NCI-H2107 treated with DMSO at 0.1 percent for 48 hours (cell line): ENCODE results near the gene FRMPD2.
"Not testable (repeated sequence)": the region's sequence is repeated elsewhere in the genome, so short reads cannot be mapped to it uniquely, and the experiment has no call there.

Experiments used
- DNase-seq: peaks from one replicate; lab custom pipeline; 2025; ENCODE audit not compliant: unreplicated experiment; lab: John Stamatoyannopoulos, UW

Gene FRMPD2

DNA sequence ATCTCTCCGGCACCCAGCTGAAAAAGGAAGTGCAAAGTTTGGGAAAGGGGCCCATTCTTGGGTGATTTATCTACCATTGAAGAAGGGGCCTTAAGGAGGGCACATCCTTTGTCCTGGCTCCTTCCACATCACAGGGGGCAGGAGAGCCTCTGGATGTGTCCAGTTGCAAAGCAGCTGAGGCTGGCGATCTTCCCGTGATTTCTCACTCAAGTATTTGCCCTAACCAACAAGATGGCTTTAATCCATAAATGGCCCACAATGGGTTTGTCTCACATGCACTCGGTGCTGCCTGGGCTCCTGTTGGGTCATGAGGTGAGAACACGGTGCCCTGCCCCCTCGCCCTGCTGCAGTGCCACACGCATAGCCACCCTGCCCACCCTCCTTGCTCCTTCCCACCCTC lies 14.2 kb upstream of the FRMPD2 start:
- DNase-seq = no peak

DNA sequence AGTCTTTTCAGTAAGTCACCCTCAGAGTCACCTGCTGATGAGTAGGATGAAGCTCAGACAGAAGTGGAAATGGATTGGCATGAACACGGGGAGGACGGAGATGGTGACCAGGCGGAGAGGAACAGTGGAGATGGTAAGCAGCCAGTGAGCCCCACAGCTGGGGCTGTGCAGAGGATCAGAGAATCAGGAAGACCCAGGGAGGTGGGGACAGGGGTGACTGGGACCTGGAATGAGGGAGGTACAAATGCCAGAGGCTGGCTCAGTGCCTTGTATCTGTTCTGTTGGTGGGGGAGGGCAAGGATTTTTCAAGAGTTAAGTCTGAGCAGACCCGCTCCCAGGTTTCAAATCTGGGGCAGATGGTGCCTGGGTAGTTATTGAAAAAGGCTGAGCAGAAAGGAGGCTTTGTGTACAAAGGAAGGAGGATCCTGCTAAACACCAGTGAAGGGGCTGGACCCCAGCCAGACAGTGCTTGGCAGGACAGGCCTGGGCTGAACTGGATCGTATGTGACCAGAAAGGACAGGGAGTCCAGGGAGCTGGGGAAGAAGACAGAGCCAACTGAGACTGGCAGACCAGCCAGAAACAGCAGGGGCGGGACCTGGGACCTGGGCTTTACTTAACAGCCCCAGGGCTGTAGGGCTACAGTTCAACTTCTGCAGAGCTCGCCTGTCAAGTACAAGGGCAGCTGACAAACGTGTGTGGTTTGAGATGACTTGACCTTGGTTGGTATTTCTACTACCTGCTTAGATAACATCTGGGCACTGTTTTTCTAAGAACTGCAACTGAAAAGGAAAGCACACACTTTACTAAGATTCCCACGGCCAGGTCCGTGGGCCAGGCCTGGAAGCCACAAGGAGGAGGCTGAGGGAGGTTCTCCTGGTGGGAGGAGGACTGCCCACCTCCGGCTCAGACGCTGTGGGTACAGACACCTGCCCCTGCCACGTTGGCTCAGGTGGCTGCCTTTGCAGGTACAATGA lies 13.2 kb upstream of the FRMPD2 start:
- DNase-seq = no peak

DNA sequence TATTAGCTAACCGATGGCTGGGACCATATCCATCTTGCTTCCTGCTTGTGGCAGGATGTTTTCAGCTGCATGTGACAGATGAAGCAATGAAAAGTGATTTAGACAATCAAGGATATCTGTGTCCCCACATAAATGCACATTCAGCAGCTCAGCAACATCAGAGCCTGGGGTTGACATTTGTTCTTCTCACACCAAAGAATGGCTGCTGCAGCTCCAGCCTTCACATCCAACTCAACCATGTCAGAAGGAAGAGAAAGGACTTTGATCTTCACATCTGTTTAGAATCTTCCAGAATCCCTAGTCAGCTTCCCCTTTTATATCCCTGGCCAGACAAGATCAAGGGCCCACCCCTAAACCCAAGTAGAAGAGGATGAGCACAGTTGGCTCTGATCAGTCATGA lies 11.9 kb upstream of the FRMPD2 start:
- no peak for DNase-seq

DNA sequence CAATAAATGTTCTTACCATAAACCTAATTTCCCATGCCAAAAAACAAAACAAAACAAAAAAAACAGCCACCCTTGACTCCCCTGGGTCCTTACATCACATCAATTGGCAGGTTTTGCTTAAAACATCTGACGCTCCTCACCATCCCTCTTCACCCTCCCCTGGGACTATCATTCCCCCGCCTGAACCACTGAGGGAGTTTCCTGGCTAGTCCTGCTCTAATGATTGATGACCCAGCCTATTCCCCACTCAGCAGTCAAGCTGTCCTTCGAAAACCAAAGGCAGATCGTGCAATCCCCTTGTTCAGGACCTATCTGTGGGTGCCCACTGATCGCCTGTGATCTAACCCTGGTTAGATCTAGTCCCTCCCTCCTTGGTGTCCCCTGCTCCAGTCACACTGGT lies 11.2 kb upstream of the FRMPD2 start:
- DNase-seq = no peak

DNA sequence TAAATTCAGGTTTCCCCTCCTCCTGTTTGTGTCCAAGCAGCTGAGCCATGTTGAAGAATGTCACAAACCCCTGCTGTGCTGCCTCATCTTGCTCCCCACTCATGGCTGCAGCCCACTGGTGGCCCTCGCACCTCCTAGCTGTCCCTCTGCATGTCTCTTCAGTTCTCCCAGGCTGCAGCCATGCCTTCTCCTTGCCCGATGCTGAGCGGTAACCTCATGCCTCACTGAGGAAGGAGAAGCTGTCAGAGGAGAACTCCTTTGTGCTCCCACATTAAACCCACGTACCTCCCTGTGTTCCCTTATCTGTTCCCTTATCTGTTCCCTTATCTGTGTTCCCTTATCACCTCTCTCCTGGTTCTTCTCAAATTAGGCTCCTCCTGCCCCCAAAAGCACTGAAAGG lies 10.3 kb upstream of the FRMPD2 start:
- DNase-seq = no peak

DNA sequence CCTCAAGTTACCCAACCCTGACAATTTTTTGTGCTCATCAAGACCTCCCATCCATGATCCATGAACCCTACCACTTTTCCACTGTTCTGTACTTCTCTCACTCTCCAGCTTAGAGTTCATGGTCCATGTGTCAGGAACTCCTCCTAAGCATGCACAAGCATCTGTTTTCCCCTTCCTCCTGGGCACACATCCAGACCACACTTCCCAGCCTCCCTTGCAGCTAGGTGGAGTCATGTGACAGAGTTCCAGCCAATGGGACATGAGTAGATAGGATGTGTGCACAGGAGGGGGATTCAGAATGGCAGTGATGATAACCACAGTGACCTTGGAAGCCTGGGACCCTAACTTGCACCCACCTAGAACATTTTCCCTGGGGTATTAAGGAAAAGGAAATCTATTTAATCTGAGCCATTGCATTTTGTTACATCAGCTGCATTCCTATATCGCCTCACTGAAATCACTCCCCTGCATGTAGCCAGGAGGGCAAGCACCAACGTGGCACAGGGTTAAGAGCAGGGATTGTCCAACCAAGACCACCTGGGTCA lies 9.6 kb upstream of the FRMPD2 start:
- no peak for DNase-seq

DNA sequence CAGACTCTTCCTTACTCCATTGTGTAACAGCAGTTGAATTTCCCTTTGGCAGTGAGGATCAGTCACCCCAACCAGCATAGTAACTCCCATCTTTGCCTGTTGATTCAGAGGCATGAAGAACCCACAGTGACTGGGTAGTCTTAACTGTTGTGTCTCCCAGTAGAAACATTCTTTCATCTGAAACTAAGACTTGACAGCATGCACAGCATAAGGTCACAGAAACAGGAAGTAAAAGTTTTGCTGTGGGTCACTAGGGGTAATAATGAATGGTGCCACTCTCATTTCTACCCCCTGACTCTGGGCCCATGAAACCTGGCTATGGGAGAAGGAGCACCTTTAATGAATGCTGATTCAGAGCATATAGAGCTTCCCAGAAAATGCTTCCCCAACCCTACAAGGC lies 8.3 kb upstream of the FRMPD2 start:
- DNase-seq = no peak

DNA sequence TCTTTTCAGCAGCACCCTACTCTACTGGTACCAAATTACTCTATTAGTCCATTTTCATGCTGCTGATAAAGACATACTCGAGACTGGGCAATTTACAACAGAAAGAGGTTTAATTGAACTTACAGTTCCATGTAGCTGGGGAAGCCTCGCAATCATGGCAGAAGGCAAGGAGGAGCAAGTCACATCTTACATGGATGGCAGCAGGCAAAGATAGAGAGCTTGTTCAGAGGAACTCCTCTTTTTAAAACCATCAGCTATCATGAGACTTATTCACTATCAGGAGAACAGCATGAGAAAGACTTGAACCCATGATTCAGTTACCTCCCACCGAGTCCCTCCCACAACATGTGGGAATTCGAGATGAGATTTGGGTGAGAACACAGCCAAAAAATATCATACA lies 7.2 kb upstream of the FRMPD2 start:
- not testable (repeated sequence) for DNase-seq

DNA sequence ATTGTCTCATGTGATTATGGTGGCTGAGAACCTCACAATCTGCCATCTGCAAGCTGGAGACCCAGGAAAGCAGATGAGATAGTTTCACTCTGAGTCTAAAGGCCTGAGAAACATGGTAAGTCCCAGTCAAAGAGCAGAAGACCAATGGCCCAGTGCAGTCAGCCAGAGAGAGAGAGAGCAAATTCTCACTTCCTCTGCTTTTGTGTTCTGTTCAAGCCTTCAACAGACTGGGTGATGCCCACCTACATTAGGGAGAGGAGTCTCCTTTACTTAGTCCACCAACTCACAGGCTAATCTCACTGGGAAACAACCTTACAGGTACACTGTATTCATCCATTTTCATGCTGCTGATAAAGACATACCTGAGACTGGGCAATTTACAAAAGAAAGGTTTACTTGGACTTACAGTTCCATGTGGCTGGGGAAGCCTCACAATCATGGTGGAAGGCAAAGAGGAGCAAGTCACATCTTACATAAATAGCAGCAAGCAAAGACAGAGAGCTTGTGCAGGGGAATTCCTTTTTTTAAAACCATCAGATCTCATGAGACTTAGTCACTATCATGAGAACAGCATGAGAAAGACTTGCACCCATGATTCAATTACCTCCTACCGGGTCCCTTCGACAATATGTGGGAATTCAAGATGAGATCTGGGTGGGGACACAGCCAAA lies 4.7 kb upstream of the FRMPD2 start:
- DNase-seq = no peak

DNA sequence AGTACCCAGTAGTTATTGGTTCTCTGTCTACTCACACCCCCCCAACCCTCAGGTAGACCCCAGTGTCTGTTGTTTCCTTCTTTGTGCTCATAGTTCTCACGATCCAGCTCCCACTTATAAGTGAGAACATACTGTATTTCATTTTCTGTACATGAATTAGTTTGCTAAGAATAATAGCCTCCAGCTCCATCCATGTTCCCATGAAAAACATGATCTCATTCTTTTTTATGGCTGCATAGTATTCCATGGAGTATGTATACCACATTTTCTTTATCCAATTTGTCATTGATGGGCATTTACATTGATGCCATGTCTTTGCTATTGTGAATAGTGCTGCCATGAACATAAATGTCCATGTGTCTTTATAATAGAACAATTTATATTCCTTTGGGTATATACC lies 2.6 kb upstream of the FRMPD2 start:
- DNase-seq = no peak

DNA sequence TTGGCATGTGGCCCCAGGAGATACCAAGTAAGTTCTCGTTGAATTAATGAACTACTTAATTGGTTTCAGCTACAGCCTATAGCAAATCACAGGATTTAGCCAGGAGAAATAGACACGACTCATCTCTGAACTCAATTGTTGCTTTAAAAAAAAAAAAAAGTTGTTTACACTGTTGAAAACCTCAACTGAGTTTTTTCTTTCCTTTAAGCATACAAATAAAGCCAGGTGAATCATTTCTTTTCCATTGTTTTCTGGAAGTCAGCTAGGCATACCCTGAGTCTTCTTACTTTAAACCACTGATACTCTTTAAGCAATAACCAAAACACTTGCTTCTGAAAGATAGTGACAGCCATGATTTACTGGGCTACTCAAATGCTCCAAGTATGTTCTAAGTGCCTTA lies 755 bp downstream of the FRMPD2 start:
- no peak for DNase-seq

DNA sequence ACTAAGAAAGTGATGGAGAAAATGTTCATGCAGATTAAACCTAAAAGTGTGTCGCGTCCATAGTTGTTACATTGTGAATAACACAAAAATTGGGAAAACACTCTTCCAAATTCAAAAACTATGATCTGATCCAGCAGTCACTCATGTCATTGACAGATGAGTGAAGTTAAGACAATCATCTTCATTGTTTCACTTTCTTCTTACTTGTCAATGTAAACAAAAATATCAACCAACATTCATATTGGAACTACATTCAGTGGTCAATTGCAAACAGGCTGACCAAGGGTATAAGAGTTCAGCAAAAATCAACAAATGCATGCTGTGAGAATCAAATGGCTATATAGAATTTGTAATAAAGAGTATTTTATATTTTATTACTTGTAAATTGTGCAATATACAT lies 1.8 kb downstream of the FRMPD2 start:
- DNase-seq = no peak

DNA sequence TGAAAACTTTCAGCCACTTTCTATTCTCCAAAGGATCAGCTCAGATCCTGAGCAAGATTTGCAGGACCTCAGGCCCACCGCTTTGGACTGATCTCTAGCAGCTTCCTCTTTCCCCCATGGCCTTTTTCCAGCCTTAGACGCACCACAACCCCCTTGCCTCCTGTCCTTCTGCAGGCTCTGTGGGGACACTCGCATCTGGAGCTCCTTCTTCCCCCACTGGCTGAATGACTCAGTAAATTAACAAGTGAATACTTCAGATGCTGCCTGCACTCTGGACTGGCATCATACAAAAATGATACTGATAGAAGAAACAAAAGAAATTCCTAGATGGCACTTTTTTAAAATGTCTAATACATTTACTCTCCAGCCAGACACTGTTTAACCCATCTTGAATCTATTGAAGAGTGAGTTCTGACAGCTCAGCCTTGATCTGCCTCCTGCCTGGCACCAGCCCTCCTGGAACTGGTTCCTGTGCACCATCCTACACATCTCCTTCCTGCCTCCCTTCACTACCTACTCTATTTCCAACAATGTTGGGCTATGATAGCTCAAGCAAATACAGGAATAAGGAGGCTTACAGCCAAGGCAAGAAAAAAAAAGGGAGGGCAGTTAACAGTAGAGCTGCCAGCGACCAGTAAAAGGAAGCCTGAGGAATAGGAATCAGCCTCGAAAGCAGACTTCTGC lies 3.3 kb downstream of the FRMPD2 start:
- no peak for DNase-seq

DNA sequence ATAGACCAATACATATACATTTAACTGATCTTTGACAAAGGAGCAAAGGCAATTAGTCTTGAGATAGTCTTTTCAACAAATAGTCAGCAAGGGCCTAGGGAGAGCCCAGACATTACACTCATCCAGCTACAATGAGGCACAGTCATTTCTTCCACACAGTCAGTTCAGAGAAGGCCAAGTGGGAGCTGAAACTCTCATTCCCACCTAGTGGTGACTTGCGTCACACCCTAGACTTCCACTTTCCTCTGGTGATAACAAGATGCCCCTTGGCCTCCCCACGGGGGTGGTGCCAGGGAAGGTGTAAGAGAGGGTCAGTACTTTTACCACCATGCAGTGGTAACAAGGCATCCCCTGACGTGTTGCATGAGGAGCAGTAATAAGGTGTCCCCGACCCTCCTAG lies 8.0 kb downstream of the FRMPD2 start:
- no peak for DNase-seq

DNA sequence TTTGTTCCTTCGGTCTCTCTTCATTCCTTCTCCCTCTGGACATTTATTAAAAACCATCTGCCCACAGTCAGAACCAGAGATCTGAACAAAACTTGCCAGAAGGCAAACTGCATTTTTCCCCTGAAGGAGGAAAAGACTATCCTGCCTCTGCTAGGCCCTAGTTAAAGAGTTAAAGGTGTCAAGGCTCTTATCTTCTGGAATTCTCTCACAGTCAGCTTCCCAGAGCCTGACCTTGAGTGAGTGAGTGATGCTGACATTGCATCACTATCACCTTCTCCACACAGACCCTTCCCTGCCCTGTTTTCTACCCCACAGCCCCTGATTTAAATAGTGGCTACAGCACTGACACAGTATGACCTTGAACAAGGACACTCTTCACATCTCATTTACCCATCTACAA lies 16.4 kb downstream of the FRMPD2 start:
- no peak for DNase-seq

DNA sequence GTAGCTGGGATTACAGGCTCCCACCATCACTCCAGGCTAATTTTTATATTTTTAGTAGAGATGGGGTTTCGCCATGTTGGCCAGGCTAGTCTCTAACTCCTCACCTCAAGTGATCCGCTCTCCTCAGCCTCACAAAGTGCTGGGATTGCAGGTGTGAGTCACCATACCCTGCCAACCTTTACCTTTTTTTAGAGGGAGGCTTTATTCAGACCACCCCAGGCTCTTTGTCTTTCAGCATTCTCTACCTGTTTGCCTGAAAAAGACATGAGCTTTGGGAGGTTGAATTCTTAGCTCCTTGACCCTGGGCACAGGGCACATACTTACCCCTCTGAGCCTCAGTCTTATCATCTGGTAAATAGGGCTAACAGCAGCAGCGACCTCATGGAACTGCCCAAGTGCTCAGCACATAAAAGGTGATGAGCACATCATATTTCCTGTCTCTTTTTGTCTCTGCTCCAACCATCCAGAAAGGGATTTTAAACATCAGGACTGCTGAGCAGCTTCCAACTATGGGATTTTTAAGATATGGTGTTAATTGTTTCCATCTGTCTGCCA lies 17.0 kb downstream of the FRMPD2 start:
- no peak for DNase-seq

DNA sequence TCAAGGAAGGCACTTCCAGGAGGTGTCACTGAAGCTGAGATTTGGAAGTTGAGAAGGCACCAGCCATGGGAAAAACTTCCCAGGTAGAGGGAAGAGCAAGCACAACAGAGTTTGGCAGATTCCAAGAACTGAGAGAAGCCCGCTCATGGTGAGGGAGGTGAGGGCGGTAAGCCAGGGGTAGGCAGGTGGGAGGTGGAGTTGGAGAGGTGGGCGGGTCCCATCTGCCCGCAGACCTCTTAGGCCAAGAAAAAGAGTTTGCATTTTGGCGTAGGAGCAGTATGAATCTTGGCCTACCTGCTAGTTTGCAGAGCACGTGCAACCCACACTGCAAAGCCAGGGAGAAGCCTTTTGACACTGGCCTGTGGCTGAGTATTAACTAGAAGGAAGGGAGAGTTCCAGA lies 18.8 kb downstream of the FRMPD2 start:
- DNase-seq = no peak

DNA sequence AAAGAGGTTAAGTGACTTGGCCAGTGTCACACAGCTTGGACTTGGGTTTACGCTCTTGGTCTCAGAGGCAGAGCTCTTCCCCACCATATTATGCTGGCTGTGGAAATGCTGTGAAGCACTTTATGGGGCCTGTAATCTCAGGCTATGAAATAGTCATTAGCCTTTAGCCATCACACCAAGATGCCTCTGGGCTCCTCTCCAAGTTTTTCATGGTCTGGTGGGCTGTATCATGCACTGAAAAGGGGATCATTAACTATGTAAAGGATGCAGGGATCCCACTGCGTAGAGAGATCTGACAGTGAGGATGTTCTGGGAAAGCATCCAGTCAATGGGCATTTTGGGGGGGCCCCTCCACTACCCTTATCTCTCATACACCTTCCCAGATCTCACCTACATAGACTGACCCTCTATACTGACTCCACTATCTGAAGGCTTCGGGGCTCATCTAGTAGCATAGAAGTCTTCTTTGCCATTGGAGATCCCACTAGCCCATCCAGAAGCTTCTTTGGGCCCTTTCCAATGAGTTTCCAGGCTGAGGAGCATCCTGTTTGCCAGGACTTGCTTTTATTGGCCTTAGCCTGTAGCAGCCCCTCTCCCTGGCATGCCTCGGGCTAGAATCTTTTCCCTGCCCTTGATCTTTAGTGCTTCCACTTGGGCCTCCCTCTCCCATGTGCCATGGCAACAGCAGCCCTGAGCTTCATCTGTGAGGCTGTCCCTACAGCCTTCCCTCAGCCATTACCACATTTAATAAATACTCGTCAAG lies 19.6 kb downstream of the FRMPD2 start:
- DNase-seq = no peak

DNA sequence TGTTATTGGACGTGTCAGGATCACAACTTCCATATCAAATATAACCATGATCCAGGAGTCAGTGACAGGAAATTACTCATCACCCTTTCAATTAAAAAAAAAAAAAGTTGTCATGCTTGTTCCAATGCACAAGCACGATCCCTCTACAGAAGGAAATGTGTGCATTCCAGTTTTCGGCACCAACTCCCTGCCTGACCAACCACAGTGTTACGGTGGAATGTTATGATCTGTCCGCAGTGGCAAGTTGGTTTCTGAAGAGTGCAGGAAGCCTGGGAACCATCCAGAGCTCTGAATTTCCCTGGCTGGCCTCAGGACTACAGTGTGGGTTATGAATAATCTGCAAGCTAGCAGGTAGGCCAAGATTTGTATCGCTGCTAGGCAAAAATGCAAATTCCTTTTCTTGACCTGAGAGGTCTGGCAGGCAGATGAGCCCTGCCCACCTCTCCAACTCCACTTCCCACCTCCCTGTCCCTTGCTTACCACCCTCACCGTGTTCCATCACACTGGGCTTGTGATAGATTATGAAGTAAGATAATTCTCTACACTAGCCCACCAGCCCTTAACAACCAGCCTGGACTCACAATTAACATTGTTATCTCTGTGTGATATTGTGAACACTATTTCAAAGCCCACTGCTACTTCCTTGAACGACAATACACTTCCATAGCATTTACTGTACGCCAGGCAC lies 20.4 kb downstream of the FRMPD2 start:
- DNase-seq = no peak

DNA sequence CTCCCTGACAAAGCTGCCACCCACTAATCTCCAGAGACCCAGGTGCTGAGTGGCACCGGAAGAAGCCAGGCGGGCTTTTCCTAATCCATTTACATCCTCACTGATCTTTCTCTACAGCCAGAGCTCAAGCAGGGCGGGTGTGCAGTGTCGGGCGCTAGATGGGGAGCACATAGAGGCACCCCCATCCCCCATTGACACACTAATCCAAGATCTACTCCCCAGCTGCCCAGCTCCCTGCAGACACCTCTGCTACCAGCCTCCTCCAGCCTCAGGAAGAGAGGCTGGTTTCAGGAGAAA lies 22.2 kb downstream of the FRMPD2 start:
- DNase-seq = peak; percentile 46
